HEK293 (cell line): ENCODE results near the gene HOXC5.

ENCODE experiments used
- CTCF ChIA-PET: fragments of 350-600 bp; formaldehyde crosslinking; extraction: SDS; loops from one replicate; lab custom pipeline; 2021; ENCODE audit warnings: antibody characterized with exemption; lab: Yijun Ruan, JAX
- POLR2A ChIA-PET: fragments of 300-600 bp; formaldehyde crosslinking; extraction: SDS; loops from one replicate; lab custom pipeline; 2020; ENCODE audit warnings: antibody characterized with exemption, inconsistent platforms; lab: Yijun Ruan, JAX
- H3K27ac ChIP-seq: fragments of 200-500 bp; sonication (Bioruptor generic); 2 replicates; pipeline ENCODE4 v1.5.1; 2014; ENCODE audit warnings: low read depth, low read length, control low read depth, inconsistent platforms; ENCODE audit errors: extremely low read depth
- H3K36me3 ChIP-seq, 2 experiments: fragments of 200-500 bp in 1 of 2; sonication (Bioruptor generic) in 1 of 2; 1 replicate in 1 of 2; 2 replicates in 1 of 2; pipeline ENCODE4 v1.5.1; 2014 to 2017; ENCODE audit warnings: inconsistent platforms in 2 of 2, low read length in 2 of 2; ENCODE audit not compliant: control insufficient read depth in 2 of 2, insufficient read depth in 1 of 2
- H3K4me1 ChIP-seq: fragments of 200-500 bp; sonication (Bioruptor generic); 2 replicates; pipeline ENCODE4 v1.5.1; 2014; ENCODE audit warnings: mild to moderate bottlenecking, low read length, inconsistent platforms; ENCODE audit not compliant: control insufficient read depth, insufficient read depth
- H3K4me3 ChIP-seq: 2 replicates; pipeline ENCODE4 v1.5.1; 2011; ENCODE audit warnings: low read depth, mild to moderate bottlenecking, control low read depth, low read length, moderate library complexity
- H3K9me3 ChIP-seq: fragments of 200-500 bp; sonication (Bioruptor generic); 2 replicates; pipeline ENCODE4 v1.5.1; 2014; ENCODE audit warnings: low read depth, low read length, inconsistent platforms; ENCODE audit not compliant: control insufficient read depth, insufficient read depth
- IKZF3 ChIP-seq: fragments of 450-650 bp; IDR thresholded peaks from 2 replicates; pipeline ENCODE4 v1.5.0; 2018; ENCODE audit warnings: missing biosample characterization, mild to moderate bottlenecking, missing genetic modification characterization, moderate library complexity
- PRDM1 ChIP-seq: fragments of 450-650 bp; formaldehyde crosslinking; IDR thresholded peaks from 2 replicates; pipeline ENCODE4; 2016; ENCODE audit warnings: missing biosample characterization, missing genetic modification characterization
- PRDM2 ChIP-seq: fragments of 450-650 bp; formaldehyde crosslinking; IDR thresholded peaks from 2 replicates; pipeline ENCODE4 v1.5.1; 2016; ENCODE audit warnings: missing biosample characterization, missing genetic modification characterization, borderline replicate concordance
- SCRT2 ChIP-seq: fragments of 450-650 bp; formaldehyde crosslinking; IDR thresholded peaks from 2 replicates; pipeline ENCODE4 v1.5.1; 2016; ENCODE audit warnings: missing biosample characterization, missing genetic modification characterization
- SP2 ChIP-seq: fragments of 450-650 bp; formaldehyde crosslinking; IDR thresholded peaks from 2 replicates; pipeline ENCODE4 v1.5.1; 2016; ENCODE audit warnings: missing biosample characterization, missing genetic modification characterization
- SP3 ChIP-seq: fragments of 450-650 bp; formaldehyde crosslinking; IDR thresholded peaks from 2 replicates; pipeline ENCODE4 v1.5.1; 2016; ENCODE audit warnings: missing biosample characterization, missing genetic modification characterization
- ZBTB20 ChIP-seq: fragments of 450-650 bp; formaldehyde crosslinking; IDR thresholded peaks from 2 replicates; pipeline ENCODE4 v1.5.1; 2016; ENCODE audit warnings: missing biosample characterization, missing genetic modification characterization
- ZNF10 ChIP-seq: fragments of 450-650 bp; formaldehyde crosslinking; IDR thresholded peaks from 2 replicates; pipeline ENCODE4 v1.5.1; 2017; ENCODE audit warnings: missing biosample characterization, missing genetic modification characterization
- ZNF133 ChIP-seq: fragments of 450-650 bp; formaldehyde crosslinking; IDR thresholded peaks from 2 replicates; pipeline ENCODE4 v1.5.1; 2016; ENCODE audit warnings: missing biosample characterization, missing genetic modification characterization
- ZNF184 ChIP-seq: fragments of 450-650 bp; IDR thresholded peaks from 2 replicates; pipeline ENCODE4 v1.5.1; 2018; ENCODE audit warnings: missing biosample characterization, mild to moderate bottlenecking, missing genetic modification characterization
- ZNF311 ChIP-seq: fragments of 450-650 bp; formaldehyde crosslinking; IDR thresholded peaks from 2 replicates; pipeline ENCODE4 v1.5.1; 2017; ENCODE audit warnings: missing biosample characterization, missing genetic modification characterization, borderline replicate concordance
- ZNF324 ChIP-seq: fragments of 450-650 bp; formaldehyde crosslinking; IDR thresholded peaks from 2 replicates; pipeline ENCODE4 v1.5.1; 2016; ENCODE audit warnings: missing biosample characterization, missing genetic modification characterization
- ZNF404 ChIP-seq: fragments of 450-650 bp; formaldehyde crosslinking; IDR thresholded peaks from 2 replicates; pipeline ENCODE4 v1.5.1; 2017; ENCODE audit warnings: missing biosample characterization, missing genetic modification characterization
- ZNF544 ChIP-seq: fragments of 450-650 bp; formaldehyde crosslinking; IDR thresholded peaks from 2 replicates; pipeline ENCODE4 v1.5.0; 2017; ENCODE audit warnings: missing biosample characterization, missing genetic modification characterization
- ZNF548 ChIP-seq: fragments of 450-650 bp; formaldehyde crosslinking; IDR thresholded peaks from 2 replicates; pipeline ENCODE4 v1.5.1; 2016; ENCODE audit warnings: missing biosample characterization, missing genetic modification characterization
- ZNF629 ChIP-seq: fragments of 450-650 bp; formaldehyde crosslinking; IDR thresholded peaks from 2 replicates; pipeline ENCODE4 v1.5.1; 2017; ENCODE audit warnings: missing biosample characterization, missing genetic modification characterization
- TF ChIP-seq, protein P1 (sequence below): fragments of 450-650 bp; formaldehyde crosslinking; IDR thresholded peaks from 2 replicates; pipeline ENCODE4 v1.5.1; 2017; ENCODE audit warnings: missing biosample characterization, missing genetic modification characterization
- TF ChIP-seq, protein P2 (sequence below): fragments of 450-650 bp; formaldehyde crosslinking; IDR thresholded peaks from 2 replicates; pipeline ENCODE4 v1.5.1; 2016; ENCODE audit warnings: missing biosample characterization, missing genetic modification characterization
- TF ChIP-seq, protein P3 (sequence below): fragments of 450-650 bp; formaldehyde crosslinking; IDR thresholded peaks from 2 replicates; pipeline ENCODE4 v1.5.1; 2017; ENCODE audit warnings: missing biosample characterization, missing genetic modification characterization
- TF ChIP-seq, protein P4 (sequence below): fragments of 450-650 bp; formaldehyde crosslinking; IDR thresholded peaks from 2 replicates; pipeline ENCODE4 v1.5.1; 2017; ENCODE audit warnings: missing biosample characterization, missing genetic modification characterization
- TF ChIP-seq, protein P5 (sequence below): fragments of 450-650 bp; formaldehyde crosslinking; conservative IDR thresholded peaks from 2 replicates; pipeline ENCODE4 v1.5.1; 2016; ENCODE audit warnings: low read depth, missing biosample characterization, missing genetic modification characterization

HOXC5 gene

DNA sequence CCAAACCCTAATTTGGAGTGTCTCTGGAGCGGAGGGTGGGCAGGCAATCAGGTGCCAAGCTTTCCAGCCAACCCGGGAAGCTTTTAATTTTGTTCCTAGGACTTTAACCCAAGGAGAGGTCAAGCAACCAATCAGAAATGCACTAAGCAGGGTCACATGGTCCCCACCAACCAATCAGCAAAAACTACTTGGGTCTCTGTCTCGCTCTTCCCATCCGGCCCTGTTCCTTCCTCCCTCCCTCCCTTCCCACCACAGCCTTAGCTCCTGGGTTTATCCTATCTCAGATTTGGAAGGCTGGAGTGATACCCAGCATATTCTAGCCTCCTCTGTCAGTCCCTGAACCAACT is 7.3 kb downstream of the HOXC5 start (continued):
- TF ChIP-seq, protein P1, sequence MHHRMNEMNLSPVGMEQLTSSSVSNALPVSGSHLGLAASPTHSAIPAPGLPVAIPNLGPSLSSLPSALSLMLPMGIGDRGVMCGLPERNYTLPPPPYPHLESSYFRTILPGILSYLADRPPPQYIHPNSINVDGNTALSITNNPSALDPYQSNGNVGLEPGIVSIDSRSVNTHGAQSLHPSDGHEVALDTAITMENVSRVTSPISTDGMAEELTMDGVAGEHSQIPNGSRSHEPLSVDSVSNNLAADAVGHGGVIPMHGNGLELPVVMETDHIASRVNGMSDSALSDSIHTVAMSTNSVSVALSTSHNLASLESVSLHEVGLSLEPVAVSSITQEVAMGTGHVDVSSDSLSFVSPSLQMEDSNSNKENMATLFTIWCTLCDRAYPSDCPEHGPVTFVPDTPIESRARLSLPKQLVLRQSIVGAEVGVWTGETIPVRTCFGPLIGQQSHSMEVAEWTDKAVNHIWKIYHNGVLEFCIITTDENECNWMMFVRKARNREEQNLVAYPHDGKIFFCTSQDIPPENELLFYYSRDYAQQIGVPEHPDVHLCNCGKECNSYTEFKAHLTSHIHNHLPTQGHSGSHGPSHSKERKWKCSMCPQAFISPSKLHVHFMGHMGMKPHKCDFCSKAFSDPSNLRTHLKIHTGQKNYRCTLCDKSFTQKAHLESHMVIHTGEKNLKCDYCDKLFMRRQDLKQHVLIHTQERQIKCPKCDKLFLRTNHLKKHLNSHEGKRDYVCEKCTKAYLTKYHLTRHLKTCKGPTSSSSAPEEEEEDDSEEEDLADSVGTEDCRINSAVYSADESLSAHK (tag by site-specific recombination), result no peak
- TF ChIP-seq ZNF404 (no peak), ZNF133 (no peak), ZNF311 (tag by site-specific recombination) (no peak), ZNF324 (tag by site-specific recombination) (no peak), SCRT2 (tag by site-specific recombination) (no peak), SP2 (tag by site-specific recombination) (peak; percentile 90), ZNF184 (tag by site-specific recombination) (no peak), IKZF3 (tag by site-specific recombination) (peak; percentile 89; the same call in 1 of the 2 replicates), ZBTB20 (tag by site-specific recombination) (peak; percentile 39; the same call in 1 of the 2 replicates), ZNF10 (tag by site-specific recombination) (peak; percentile 93; the same call in 1 of the 2 replicates), ZNF544 (no peak), ZNF548 (tag by site-specific recombination) (no peak), PRDM2 (tag by site-specific recombination) (no peak)
- TF ChIP-seq, protein P2, sequence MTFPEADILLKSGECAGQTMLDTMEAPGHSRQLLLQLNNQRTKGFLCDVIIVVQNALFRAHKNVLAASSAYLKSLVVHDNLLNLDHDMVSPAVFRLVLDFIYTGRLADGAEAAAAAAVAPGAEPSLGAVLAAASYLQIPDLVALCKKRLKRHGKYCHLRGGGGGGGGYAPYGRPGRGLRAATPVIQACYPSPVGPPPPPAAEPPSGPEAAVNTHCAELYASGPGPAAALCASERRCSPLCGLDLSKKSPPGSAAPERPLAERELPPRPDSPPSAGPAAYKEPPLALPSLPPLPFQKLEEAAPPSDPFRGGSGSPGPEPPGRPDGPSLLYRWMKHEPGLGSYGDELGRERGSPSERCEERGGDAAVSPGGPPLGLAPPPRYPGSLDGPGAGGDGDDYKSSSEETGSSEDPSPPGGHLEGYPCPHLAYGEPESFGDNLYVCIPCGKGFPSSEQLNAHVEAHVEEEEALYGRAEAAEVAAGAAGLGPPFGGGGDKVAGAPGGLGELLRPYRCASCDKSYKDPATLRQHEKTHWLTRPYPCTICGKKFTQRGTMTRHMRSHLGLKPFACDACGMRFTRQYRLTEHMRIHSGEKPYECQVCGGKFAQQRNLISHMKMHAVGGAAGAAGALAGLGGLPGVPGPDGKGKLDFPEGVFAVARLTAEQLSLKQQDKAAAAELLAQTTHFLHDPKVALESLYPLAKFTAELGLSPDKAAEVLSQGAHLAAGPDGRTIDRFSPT, result no peak; the same call in 1 of the 2 replicates
- TF ChIP-seq, protein P3, sequence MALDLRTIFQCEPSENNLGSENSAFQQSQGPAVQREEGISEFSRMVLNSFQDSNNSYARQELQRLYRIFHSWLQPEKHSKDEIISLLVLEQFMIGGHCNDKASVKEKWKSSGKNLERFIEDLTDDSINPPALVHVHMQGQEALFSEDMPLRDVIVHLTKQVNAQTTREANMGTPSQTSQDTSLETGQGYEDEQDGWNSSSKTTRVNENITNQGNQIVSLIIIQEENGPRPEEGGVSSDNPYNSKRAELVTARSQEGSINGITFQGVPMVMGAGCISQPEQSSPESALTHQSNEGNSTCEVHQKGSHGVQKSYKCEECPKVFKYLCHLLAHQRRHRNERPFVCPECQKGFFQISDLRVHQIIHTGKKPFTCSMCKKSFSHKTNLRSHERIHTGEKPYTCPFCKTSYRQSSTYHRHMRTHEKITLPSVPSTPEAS, result no peak

DNA sequence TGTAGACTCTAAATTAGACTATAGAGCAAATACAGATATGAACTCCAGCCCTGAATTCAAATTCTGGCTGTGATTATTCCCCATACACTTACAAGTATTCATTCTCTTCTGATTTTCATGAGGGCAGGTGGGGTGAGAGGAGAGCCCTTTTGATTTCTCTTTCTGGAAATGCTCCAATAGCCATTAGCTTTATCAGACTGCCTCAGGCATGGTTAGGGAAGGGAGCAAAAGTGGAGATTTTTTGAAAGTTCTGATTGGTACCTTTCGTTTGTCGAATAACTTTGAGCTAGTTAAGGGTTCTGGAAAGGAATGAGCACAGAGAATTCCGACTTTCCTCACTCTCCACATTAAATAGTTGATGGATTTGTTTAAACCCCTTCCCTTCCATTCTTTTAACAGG is 7.8 kb downstream of the HOXC5 start:
- Histone ChIP-seq H3K27ac (peak overlapping the region; percentile 58), H3K4me1 (peaks cover 66% of the 10 kb centered on the region), H3K36me3 (peaks cover 3 to 12% of the 10 kb centered on the region in 2 experiments; a peak in 2 of 3 replicates), H3K4me3 (no peak overlapping the region), H3K9me3 (no peaks in the 10 kb centered on the region)
- CTCF ChIA-PET, result interaction anchor here (0.6 to 2.1 kb wide), 9 partner anchors 8 to 160 kb away, joined by 3 to 10 read pairs (median 5); partner anchors contain the start of genes HOXC4, HOXC5 and SMUG1
- POLR2A ChIA-PET, result interaction anchor here (0.7 to 2.0 kb wide), 4 partner anchors 12 to 95 kb away, joined by 3 to 13 read pairs (median 6); partner anchors contain the start of gene HOXC4
- TF ChIP-seq, protein P4, sequence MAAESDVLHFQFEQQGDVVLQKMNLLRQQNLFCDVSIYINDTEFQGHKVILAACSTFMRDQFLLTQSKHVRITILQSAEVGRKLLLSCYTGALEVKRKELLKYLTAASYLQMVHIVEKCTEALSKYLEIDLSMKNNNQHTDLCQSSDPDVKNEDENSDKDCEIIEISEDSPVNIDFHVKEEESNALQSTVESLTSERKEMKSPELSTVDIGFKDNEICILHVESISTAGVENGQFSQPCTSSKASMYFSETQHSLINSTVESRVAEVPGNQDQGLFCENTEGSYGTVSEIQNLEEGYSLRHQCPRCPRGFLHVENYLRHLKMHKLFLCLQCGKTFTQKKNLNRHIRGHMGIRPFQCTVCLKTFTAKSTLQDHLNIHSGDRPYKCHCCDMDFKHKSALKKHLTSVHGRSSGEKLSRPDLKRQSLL (tag by site-specific recombination), result no peak
- TF ChIP-seq ZNF629 (tag by site-specific recombination), result no peak
- TF ChIP-seq, protein P5, sequence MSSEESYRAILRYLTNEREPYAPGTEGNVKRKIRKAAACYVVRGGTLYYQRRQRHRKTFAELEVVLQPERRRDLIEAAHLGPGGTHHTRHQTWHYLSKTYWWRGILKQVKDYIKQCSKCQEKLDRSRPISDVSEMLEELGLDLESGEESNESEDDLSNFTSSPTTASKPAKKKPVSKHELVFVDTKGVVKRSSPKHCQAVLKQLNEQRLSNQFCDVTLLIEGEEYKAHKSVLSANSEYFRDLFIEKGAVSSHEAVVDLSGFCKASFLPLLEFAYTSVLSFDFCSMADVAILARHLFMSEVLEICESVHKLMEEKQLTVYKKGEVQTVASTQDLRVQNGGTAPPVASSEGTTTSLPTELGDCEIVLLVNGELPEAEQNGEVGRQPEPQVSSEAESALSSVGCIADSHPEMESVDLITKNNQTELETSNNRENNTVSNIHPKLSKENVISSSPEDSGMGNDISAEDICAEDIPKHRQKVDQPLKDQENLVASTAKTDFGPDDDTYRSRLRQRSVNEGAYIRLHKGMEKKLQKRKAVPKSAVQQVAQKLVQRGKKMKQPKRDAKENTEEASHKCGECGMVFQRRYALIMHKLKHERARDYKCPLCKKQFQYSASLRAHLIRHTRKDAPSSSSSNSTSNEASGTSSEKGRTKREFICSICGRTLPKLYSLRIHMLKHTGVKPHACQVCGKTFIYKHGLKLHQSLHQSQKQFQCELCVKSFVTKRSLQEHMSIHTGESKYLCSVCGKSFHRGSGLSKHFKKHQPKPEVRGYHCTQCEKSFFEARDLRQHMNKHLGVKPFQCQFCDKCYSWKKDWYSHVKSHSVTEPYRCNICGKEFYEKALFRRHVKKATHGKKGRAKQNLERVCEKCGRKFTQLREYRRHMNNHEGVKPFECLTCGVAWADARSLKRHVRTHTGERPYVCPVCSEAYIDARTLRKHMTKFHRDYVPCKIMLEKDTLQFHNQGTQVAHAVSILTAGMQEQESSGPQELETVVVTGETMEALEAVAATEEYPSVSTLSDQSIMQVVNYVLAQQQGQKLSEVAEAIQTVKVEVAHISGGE (tag by site-specific recombination), result no peak
- peak; percentile 80 for TF ChIP-seq PRDM1
- no peak for TF ChIP-seq ZNF544
- TF ChIP-seq SP3 (tag by site-specific recombination), result no peak
